LNCAP (cell line): ENCODE measurements around the gene PABPN1L.

Experiments used
- TF ChIP-seq, protein P1 (sequence below): fragments of 450-650 bp; IDR thresholded peaks from 2 replicates; pipeline ENCODE4 v1.5.1; 2017; ENCODE audit warnings: mild to moderate bottlenecking

The PABPN1L gene

DNA sequence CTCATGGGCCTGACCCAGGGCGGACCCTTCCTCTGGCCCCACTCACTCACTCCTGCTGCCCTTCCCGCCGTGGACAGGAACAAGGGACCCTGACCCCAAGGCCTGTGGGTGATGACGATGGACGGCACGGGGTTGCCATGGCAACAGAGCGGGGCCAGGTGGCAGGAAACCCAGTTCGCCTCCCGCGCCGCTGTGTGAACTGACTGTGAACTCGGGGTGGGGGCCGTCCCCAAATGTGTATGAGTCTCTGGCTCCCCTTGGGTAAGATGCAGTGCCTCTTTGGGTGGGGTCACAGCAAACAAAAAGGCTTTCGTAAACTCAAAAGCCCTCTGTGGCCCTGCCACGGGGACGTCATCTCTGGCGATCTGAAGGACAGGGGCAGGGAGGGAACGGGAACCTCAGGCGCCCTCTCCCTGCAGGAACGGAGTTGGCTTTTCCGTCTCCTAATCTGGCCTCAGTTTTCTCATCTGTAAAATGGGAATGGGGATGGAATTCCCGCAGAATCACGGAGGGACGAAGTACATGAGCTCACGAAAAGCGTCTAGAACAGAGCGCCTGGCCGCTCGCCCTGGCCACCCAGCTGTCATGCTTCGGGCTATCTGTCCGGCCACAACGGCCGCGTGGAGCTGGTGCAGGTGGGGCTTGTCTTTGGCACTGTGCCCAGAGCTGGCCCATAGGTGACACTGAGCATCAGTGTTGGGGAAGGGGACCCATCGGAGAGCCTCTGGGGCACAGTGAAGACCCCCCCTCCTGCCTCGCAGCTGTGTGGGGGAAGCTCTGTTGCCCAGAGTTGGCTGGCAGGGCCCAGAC, 44.9 kb upstream of the PABPN1L start:
- TF ChIP-seq, protein P1, sequence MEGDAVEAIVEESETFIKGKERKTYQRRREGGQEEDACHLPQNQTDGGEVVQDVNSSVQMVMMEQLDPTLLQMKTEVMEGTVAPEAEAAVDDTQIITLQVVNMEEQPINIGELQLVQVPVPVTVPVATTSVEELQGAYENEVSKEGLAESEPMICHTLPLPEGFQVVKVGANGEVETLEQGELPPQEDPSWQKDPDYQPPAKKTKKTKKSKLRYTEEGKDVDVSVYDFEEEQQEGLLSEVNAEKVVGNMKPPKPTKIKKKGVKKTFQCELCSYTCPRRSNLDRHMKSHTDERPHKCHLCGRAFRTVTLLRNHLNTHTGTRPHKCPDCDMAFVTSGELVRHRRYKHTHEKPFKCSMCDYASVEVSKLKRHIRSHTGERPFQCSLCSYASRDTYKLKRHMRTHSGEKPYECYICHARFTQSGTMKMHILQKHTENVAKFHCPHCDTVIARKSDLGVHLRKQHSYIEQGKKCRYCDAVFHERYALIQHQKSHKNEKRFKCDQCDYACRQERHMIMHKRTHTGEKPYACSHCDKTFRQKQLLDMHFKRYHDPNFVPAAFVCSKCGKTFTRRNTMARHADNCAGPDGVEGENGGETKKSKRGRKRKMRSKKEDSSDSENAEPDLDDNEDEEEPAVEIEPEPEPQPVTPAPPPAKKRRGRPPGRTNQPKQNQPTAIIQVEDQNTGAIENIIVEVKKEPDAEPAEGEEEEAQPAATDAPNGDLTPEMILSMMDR: no peak

DNA sequence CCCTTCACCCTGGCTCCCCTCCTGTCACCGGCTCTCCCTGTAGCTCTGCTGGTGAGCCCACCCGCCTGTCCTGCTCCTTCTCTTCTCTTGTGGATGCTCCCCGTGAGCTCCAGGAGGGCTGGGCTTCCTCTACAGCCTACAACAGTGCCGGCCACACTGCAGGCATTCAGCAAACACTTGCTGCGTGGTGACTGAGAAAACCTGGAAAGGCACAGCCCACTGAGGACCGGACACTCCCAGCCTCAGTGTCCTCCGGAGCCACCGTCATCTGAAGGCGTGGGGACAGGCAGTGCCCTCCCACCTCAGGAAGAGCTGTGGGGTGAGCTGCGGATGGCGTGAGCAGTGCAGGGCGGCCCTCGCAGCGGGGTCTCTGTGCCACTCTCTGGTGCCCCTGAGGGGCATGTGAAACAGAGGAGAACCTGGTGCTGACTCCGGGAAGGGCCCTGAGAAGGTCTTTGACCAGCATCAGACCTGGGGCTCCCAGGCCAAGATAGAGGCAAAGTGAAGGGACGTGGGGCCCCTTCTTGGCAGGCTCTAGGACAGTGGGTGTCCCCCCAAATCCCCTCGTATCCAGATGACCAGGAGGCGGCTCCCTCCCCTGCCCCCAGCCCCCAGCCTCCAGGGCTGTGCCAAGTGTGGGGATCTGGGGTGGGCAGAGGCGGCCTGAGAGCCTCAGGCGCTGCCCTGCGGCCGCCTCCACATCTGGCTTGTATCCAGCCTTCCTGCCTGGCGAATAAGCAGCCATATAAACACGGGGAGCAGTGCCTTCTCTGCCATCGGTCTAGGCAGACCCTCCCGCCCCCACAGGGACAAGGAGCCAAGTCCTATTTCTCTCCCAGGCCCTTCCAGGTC, 44.0 kb upstream of the PABPN1L start:
- TF ChIP-seq, protein P1: no peak

DNA sequence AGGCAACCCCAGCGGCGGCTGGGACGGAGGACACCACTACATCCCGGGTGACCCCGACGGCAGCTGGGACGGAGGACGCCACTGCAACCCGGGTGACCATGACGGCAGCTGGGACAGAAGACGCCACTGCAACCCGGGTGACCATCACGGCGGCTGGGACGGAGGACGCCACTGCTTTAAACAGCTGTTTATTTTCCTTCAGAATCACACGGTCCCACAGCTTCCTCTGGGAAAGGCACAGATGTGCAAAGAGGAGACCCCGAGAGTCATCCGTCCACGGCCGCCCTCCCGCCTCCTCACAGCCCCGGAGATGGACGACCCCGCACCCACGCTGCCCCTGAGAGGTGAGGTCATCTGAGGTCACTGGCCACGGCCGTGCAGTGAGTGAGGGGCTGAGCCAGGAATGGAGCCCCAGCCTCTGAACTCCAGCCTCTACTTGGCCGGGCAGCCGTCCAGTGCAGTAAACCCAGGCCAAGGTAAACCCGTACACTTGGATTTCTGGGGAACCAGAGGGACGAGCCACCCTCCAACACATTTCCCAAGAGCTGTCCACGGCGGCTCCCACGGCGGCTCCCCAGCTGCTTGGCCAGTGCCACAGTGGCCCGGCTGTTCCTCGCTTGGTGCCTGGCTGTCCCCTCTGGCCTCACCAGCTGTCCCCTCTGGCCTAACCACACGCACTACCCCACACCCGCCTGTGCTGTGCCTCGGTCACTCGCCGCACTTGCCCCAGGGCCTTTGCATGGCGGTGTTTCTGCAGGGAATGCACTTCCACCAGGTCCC, 43.2 kb upstream of the PABPN1L start:
- TF ChIP-seq, protein P1: no peak

DNA sequence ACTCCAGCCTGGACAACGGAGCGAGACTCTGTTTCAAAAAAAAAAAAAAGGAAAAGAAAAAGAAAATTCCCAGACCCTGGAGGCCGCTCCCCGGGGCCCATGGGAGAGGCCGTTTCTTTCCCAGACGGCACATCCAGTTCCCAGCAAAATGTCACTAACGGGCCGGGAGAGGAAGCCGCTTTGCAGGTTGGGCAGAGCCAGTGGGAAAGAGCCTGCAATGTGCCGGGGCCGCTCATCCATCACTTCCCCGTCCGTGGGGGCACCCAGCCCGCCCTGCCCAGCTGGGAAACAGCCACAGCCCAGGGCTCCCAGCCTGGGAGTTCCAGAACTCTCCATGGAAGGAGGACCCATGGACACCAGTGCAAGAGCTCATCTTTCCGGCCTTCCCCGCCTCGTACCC, 41.8 kb upstream of the PABPN1L start:
- TF ChIP-seq, protein P1: no peak

DNA sequence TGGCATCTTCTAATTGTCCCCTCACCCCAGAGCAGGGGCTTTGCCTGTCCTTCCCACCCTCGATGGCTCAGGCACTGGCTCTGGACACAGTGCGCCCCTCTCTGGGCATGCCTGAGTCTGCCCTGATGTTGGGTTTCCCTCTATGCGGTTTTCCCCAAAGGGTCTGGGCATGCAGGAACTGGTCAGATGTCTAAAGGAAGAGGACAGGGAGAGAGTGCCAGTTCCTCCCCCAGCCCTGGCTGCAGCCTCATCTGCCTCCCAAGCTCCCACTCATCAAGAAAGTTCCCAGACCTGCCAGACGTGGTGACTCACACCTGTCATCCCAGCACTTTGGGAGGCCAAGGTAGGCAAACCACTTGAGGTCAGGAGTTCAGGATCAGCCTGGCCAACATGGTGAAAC, 41.3 kb upstream of the PABPN1L start:
- TF ChIP-seq, protein P1: no peak

DNA sequence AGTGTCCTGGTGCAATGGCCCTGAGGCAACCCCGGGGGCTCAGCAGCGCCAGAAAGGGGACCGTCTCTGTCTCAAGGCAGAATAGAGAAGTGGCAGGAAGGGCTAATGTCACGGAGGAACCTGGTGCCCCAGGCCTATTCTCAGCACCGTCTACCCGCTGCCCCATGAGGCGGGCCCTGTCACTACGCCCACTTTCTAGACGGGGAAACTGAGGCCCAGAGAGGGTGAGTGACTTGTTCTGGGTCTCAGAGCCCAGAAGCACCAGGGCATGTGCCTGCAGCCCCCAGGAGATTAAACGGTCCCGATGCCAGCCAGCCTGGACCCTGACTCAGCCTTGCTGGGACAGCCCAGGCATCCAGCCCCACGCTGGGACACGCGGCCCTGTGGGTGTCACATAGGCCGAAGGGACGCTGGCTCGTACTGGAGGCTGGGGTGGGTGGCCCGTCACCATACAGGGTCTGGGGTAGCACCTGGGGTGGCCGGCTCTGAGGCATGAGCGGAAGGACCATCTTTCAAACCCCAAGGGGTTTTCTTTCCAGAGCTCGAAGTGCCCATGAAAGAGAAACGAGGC, 40.2 kb upstream of the PABPN1L start:
- TF ChIP-seq, protein P1: no peak

DNA sequence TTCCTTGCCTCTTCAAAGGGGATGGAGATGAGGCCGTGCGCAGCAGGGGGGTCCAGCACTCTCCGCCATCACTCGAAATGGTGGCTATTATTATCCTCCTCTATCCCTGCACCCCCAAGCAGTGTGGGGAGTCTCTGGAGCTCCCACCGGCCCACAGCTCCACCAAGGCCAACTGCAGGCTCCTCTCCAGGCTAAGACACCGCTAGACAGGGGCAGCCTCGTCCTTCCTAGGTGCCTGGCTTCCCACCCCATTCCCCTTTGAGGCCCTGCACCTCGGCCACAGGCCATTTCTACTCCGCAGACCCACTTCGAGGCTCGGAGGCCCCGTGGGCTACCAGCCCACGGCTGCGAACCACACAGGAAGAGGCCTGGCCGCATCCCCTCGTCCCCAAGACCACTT, 39.6 kb upstream of the PABPN1L start:
- TF ChIP-seq, protein P1: no peak
